D721Med (cell line): ENCODE measurements around the gene TMF1.
A peak's percentile ranks its signal among the peaks of the same experiment; 100 is the strongest.

Experiments used
- DNase-seq: peaks from one replicate; pipeline ENCODE4 v3.0.0; 2011; ENCODE audit warnings: low spot score; ENCODE audit not compliant: insufficient read length
- FAIRE-seq: peaks from 2 replicates; lab custom pipeline; 2011; peaks lifted over from hg19 to GRCh38; lab: Jason Lieb, UNC
- TF ChIP-seq, protein P1 (sequence below): IDR thresholded peaks from 2 replicates; pipeline ENCODE4 v1.5.1; 2012; ENCODE audit warnings: mild to moderate bottlenecking, control low read depth; ENCODE audit not compliant: insufficient read depth; ENCODE audit errors: missing control alignments

The TMF1 gene

DNA sequence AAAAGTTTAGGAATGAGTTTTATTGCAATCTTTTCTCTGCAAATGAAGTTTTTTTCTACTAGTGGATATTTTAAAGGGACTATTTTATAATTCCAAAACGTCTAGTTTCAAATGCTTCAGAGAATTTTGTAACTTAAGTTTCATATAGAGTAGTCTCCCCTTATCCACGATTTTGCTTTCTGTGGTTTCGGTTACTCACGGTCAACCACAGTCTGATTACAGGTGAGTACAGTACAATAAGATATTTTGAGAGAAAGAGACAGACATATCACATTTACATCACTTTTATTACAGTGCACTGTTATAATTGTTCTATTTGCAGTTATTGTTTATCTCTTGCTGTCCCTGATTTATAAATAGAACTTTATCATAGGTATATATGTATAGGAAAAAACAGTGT, 31.3 kb downstream of the TMF1 start:
- FAIRE-seq (no peak), DNase-seq (no peak)
- TF ChIP-seq, protein P1, sequence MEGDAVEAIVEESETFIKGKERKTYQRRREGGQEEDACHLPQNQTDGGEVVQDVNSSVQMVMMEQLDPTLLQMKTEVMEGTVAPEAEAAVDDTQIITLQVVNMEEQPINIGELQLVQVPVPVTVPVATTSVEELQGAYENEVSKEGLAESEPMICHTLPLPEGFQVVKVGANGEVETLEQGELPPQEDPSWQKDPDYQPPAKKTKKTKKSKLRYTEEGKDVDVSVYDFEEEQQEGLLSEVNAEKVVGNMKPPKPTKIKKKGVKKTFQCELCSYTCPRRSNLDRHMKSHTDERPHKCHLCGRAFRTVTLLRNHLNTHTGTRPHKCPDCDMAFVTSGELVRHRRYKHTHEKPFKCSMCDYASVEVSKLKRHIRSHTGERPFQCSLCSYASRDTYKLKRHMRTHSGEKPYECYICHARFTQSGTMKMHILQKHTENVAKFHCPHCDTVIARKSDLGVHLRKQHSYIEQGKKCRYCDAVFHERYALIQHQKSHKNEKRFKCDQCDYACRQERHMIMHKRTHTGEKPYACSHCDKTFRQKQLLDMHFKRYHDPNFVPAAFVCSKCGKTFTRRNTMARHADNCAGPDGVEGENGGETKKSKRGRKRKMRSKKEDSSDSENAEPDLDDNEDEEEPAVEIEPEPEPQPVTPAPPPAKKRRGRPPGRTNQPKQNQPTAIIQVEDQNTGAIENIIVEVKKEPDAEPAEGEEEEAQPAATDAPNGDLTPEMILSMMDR, result no peak

DNA sequence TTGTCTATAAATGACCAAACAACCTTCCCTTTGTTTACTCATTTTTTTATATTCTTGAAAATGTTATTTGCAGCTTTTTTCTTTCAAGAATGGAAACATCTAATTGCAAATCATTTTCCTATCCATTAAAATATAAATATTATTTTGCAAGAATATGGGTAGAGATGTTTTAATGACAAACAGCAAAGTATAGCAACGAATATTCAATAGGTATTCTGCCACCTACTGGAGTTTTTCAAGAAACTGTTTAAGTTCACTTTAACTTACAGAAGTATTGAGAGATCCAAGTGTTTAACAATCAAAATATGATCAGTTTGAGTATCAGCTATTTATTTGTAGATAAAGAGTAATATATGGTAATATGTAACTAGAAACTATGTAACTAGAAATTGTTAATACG, 31.7 kb downstream of the TMF1 start:
- FAIRE-seq (no peak), DNase-seq (no peak)
- TF ChIP-seq, protein P1, result peak; percentile 34

DNA sequence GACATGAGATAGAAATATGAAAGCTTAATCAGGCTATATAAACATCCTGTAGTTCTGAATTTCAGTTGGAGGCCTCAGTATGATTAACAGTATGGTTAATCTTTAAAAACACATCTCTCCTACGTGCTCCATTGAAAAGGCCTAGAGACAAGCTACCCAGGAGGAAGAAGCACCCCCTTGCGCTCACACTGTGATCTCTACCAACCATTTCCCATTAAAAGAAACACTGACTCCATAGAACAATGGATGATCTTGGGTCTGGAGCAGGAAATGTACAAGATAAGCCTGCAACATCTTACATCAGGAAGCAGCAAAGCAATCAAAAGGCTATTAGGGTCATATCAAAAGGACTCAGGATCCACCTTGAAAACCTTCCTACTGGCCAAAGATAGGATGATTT, 35.2 kb downstream of the TMF1 start:
- FAIRE-seq (no peak), DNase-seq (no peak)
- TF ChIP-seq, protein P1, result no peak

DNA sequence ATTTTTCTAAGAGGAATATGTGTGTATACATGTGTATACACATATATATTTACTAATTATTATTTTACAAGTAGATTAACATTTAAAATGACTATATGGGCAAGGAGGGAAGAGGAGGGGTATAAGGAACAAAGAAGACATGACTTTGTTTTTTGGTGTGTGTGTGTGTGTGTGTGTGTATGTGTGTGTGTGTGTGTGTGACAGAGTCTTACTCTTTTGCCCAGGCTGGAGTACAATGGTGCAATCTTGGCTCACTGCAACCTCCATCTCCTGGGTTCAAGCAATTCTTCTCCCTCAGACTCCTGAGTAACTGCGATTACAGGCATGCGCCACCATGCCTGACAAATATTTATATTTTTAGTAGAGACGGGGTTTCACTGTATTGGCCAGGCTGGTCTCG, 36.0 kb downstream of the TMF1 start:
- FAIRE-seq (no peak), DNase-seq (no peak)
- TF ChIP-seq, protein P1, result no peak

DNA sequence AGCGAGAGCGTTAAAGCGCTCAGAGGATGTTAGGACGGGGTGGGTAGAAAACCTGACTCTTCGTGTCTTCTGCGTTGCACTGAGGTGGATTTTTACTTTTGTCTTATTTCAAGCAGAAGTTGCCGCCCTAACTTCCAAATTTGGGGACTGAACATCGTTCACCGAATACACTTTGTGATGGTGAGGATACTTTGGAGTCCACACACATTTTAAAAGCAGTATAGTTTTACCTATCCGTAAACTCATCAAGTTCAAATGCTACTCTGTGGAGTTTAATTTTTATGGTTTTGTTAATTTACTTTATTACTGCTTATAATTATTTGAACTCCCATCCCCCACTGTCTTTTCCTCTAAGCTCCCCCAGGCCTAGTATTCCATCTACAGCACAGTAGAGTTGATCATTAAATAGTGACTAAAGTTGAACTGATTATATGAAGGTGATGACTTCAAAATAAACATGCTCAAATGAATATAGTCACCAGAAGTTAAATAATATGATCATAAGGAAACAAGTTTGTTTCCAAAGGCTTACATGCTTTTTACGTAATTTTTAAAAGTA, 38.0 kb downstream of the TMF1 start:
- DNase-seq (no peak), FAIRE-seq (no peak)
- TF ChIP-seq, protein P1, result no peak

DNA sequence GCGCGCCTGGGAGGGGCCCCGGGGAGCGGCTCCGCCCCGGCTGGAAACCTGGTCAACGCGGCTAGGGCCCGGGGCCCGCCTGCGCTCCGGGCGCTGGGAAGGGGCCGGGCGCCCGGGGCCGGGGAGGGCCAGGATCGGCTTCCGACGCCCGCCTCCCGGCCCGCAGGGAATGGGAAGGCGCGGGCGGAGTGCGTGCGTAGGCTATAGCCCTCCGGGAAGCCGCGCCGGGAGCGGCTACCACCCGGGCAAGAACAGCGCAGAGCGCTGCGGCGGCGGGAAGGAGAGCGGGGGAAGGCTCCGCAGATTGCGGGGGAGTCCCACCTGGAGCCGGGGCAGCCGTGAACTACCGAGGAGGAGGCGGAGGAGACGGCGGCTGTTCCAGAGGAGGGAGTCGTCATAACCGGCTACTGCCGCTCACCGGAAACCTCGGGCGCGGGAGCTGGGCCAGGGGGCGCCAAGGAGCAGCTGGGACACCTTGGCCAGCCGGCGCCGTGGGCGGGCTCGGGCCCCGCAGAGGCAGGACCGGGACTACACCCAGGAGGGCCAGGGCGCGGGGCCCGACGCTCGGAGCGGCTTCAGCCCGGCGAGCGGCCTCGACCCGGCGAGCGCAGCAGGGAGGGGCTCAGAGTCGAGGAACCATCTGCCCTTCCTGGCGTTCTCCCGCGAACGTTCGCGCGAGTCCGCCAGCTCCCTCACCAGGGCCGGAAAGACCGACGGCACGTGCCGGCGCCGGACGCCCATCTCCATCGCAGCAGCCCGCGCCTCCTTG, 38.7 kb downstream of the TMF1 start, which contains the start of gene EOGT:
Gene EOGT (minus strand): TSS at position 432 of the 769 bp plus-strand sequence. CDS start 3,838 bp downstream, outside the sequence.
- no peak for FAIRE-seq
- TF ChIP-seq, protein P1, result peak; percentile 64
- peak; percentile 56 for DNase-seq

DNA sequence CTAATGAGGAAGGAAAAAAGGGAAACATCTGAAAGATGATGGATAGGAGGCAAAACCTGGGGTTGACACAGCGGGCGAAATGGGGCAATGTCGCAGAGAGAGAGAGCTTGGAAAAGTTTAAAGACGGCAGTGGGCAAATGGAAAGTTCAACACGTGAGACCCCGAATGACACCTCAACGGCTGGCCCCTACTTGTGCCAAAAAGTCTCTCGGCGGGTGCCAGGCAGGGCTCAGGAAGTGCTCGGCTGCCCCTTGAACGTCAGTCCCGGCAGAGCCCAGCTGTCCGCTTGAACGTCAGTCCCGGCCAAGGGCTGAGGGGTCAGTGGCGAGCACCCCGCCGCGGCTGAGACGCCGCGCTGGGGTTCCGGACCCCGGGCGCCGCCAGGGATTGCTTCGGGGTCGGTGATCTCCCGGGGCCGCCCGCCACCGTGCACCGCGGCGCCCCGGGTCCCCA, 39.3 kb downstream of the TMF1 start:
- DNase-seq (no peak), FAIRE-seq (no peak)
- TF ChIP-seq, protein P1, result no peak
